HCT116 (cell line): ENCODE measurements around the gene ARHGEF37. TPM values are rescaled to one million over a fixed set of nuclear protein-coding genes. Genes with fewer than 3 reads are reported as not detected.
A peak's percentile ranks its signal among the peaks of the same experiment; 100 is the strongest.

Source experiments
- ATAC-seq: fragments of 200-7000 bp; cut with Tn5 transposase; 2 replicates; pipeline ENCODE4 v1.9.1; 2020; ENCODE audit warnings: mild to moderate bottlenecking, moderate library complexity
- BruUV-seq: library from RNA; stranded (reverse); fragments of 400-500 nt; replicated peaks from 2 replicates; lab custom pipeline; 2021; lab: Mats Ljungman, UMichigan
- CTCF ChIA-PET: fragments of 300-600 bp; sonication (Branson Sonifier 250); formaldehyde crosslinking; loops from one replicate; lab custom pipeline; 2021; ENCODE audit warnings: antibody characterized with exemption; lab: Charles Lee
- POLR2A ChIA-PET: fragments of 300-600, 350-600 bp; sonication (Branson Sonifier 250); formaldehyde crosslinking; loops from one replicate; lab custom pipeline; 2021; ENCODE audit warnings: antibody characterized with exemption; lab: Charles Lee
- RAD21 ChIA-PET, 2 experiments: fragments of 300-600 bp; sonication (Branson Sonifier 250); formaldehyde crosslinking; loops; one replicate each; lab custom pipeline; 2023; ENCODE audit warnings: low total read pairs in 2 of 2; ENCODE audit not compliant: uncharacterized antibody in 2 of 2, unreplicated experiment in 2 of 2, low non-redundant PET in 1 of 2; lab: Charles Lee
- DNase-seq: peaks from one replicate; pipeline ENCODE4 v3.0.0-alpha.2; 2010; ENCODE audit warnings: low read depth, low spot score
- H2AFZ ChIP-seq: fragments of 200-600 bp; shearing (Covaris generic), sonication (generic); 2 replicates; pipeline ENCODE4 v1.6.1; 2017; ENCODE audit warnings: low read depth, mixed run types, mixed read lengths, antibody characterized with exemption, low read length; ENCODE audit not compliant: poor library complexity, severe bottlenecking
- H3K27ac ChIP-seq: 2 replicates; pipeline ENCODE4 v1.5.1; 2012; ENCODE audit warnings: low read depth, low read length
- H3K27me3 ChIP-seq: fragments of 200-600 bp; sonication (generic); 2 replicates; pipeline ENCODE4 v1.6.1; 2016; ENCODE audit warnings: mixed run types, low read length, mixed read lengths; ENCODE audit not compliant: insufficient read depth
- H3K36me3 ChIP-seq, 2 experiments: fragments of 200-500 bp in 1 of 2; fragments of 200-600 bp in 1 of 2; sonication (Bioruptor generic) in 1 of 2; sonication (generic) in 1 of 2; 2 replicates each; pipeline versions ENCODE4 v1.5.1 to v1.6.1; 2014 to 2016; ENCODE audit warnings: low read length in 2 of 2, inconsistent platforms in 1 of 2, mixed read lengths in 1 of 2, mixed run types in 1 of 2; ENCODE audit not compliant: insufficient read depth in 2 of 2, control insufficient read depth in 1 of 2
- H3K4me1 ChIP-seq, 2 experiments: fragments of 200-600 bp in 1 of 2; sonication (generic) in 1 of 2; 2 replicates each; pipeline versions ENCODE4 v1.5.1 to v1.6.1; 2012 to 2017; ENCODE audit warnings: low read length in 2 of 2, inconsistent platforms in 1 of 2, mild to moderate bottlenecking in 1 of 2, mixed read lengths in 1 of 2, mixed run types in 1 of 2, moderate library complexity in 1 of 2; ENCODE audit not compliant: insufficient read depth in 2 of 2, control insufficient read depth in 1 of 2
- H3K4me2 ChIP-seq: fragments of 200-600 bp; sonication (generic); 2 replicates; pipeline ENCODE4 v1.6.1; 2017; ENCODE audit warnings: mixed run types, low read length, mixed read lengths
- H3K4me3 ChIP-seq, 2 experiments: fragments of 200-600 bp in 1 of 2; sonication (generic) in 1 of 2; replicated peaks in 1 of 2; 2 replicates each; pipeline ENCODE4 v1.5.1; 2011 to 2016; ENCODE audit warnings: low read length in 2 of 2, control low read depth in 1 of 2, low read depth in 1 of 2, mild to moderate bottlenecking in 1 of 2, mixed read lengths in 1 of 2, mixed run types in 1 of 2
- H3K79me2 ChIP-seq: fragments of 200-600 bp; sonication (generic); 2 replicates; pipeline ENCODE4 v1.6.1; 2017; ENCODE audit warnings: mild to moderate bottlenecking, mixed run types, low read length, moderate library complexity, mixed read lengths; ENCODE audit not compliant: insufficient read depth
- H3K9ac ChIP-seq: fragments of 200-600 bp; sonication (generic); 2 replicates; pipeline ENCODE4 v1.6.1; 2016; ENCODE audit warnings: low read length, mixed read lengths
- H3K9me2 ChIP-seq: fragments of 200-600 bp; sonication (generic), shearing (Covaris generic); 2 replicates; pipeline ENCODE4 v1.6.1; 2017; ENCODE audit warnings: mixed run types, mild to moderate bottlenecking, moderate library complexity; ENCODE audit not compliant: insufficient read depth
- H3K9me3 ChIP-seq, 2 experiments: fragments of 200-500 bp in 1 of 2; fragments of 200-600 bp in 1 of 2; sonication (Bioruptor generic) in 1 of 2; sonication (generic) in 1 of 2; 2 replicates each; pipeline ENCODE4 v1.6.1; 2014 to 2017; ENCODE audit warnings: low read length in 2 of 2, mixed read lengths in 2 of 2, inconsistent platforms in 1 of 2, low read depth in 1 of 2, mild to moderate bottlenecking in 1 of 2, mixed run types in 1 of 2, moderate library complexity in 1 of 2; ENCODE audit not compliant: control insufficient read depth in 1 of 2, insufficient read depth in 1 of 2
- H4K20me1 ChIP-seq: fragments of 200-600 bp; sonication (generic), shearing (Covaris generic); 2 replicates; pipeline ENCODE4 v1.6.1; 2017; ENCODE audit warnings: mixed run types, mild to moderate bottlenecking, moderate library complexity; ENCODE audit not compliant: insufficient read depth
- CEBPB ChIP-seq: IDR thresholded peaks from 2 replicates; pipeline ENCODE4 v1.6.1; 2012; ENCODE audit warnings: low read depth
- FOSL1 ChIP-seq: IDR thresholded peaks from 2 replicates; pipeline ENCODE4 v1.6.1; 2012; ENCODE audit warnings: low read depth
- POLR2A ChIP-seq: IDR thresholded peaks from 2 replicates; pipeline ENCODE4 v1.7.0; 2011; ENCODE audit warnings: borderline replicate concordance; ENCODE audit not compliant: insufficient read depth, insufficient read length; ENCODE audit errors: extremely low read depth
- POLR2AphosphoS5 ChIP-seq: IDR thresholded peaks from 2 replicates; pipeline ENCODE4 v1.6.1; 2011; ENCODE audit warnings: mild to moderate bottlenecking, low read depth, low read length, moderate library complexity
- SP1 ChIP-seq: IDR thresholded peaks from 2 replicates; pipeline ENCODE4 v1.6.1; 2012; ENCODE audit warnings: low read depth
- TCF7L2 ChIP-seq: IDR thresholded peaks from 2 replicates; pipeline ENCODE4 v1.7.0; 2011; ENCODE audit warnings: borderline replicate concordance, inconsistent platforms; ENCODE audit not compliant: insufficient read depth, insufficient read length; ENCODE audit errors: extremely low read depth
- YY1 ChIP-seq: IDR thresholded peaks from 2 replicates; pipeline ENCODE4 v1.6.1; 2011; ENCODE audit warnings: low read length, low read depth, moderate library complexity, mild to moderate bottlenecking; ENCODE audit not compliant: insufficient replicate concordance; ENCODE audit errors: extremely low read depth
- ZFX ChIP-seq: fragments of 450-650 bp; IDR thresholded peaks from 2 replicates; pipeline ENCODE4 v1.6.1; 2017
- ZNF274 ChIP-seq: fragments of 200-500 bp; sonication (Bioruptor generic); IDR thresholded peaks from 2 replicates; pipeline ENCODE4 v1.6.1; 2014; ENCODE audit warnings: mild to moderate bottlenecking, low read depth, low read length, inconsistent platforms
- intact Hi-C: fragments of 100-400 bp; cut with micrococcal nuclease; formaldehyde crosslinking; loops from 2 replicates; pipeline ENCODE4 v1.10.0; 2022
- total RNA-seq: library from RNA; stranded (reverse); gene quantifications from one replicate; pipeline ENCODE4 v1.2.1, GENCODE V29; 2021; ENCODE audit not compliant: unreplicated experiment
- TF ChIP-seq, protein P1 (sequence below), 3 experiments: fragments of 200-600 bp in 1 of 3; sonication (generic) in 1 of 3; IDR thresholded peaks in 2 of 3; conservative IDR thresholded peaks in 1 of 3; 2 replicates each; pipeline ENCODE4 v1.5.1; 2012 to 2017; ENCODE audit warnings: low read depth in 2 of 3, low read length in 2 of 3, antibody characterized with exemption in 1 of 3, borderline replicate concordance in 1 of 3, control low read depth in 1 of 3, mild to moderate bottlenecking in 1 of 3, mixed read lengths in 1 of 3, mixed run types in 1 of 3, moderate library complexity in 1 of 3; ENCODE audit not compliant: insufficient read depth in 1 of 3
- TF ChIP-seq, protein P2 (sequence below): IDR thresholded peaks from 2 replicates; pipeline ENCODE4 v1.6.1; 2012

ARHGEF37 gene
- total RNA-seq, 1 experiment from 2014 or later: 7.0 TPM

DNA sequence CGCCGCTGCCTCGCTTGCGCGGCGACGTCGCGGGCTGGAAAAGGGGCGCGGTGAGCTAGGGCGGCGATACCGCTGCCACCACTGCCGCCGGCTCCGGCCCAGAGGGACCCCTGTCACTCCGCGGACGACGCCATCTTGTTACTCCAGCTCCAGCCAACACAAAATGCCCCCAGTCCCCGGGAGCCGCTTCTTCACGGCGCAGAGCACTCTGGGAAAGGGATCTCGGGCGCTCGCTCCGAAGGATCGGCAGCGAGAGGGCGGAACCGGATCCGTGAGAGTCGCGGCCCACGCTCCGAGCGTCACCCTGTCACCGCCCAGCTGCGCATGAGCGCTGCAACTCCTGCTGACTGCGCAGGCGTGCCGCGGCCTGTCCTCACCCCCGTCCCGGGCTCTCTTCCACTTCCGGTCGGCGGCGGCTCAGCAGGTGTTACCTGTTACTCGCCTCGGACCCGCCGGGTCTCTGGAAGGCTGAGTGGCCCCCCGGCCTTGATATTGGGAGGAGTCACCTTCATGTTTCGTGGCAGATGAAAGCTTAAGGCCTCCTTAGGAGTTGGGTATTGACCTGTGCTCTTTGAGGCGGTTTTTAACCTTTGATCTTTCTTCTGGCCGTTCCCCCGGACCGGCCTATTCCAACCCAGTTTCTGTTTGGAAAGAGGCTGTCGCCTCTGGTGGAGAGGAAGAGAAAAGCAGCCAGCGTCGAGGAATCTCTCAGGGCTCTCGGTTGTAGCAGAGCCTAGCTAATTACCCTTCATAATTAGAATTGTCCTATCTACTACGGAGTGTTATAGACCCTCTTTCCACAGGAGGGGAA, 29.9 kb upstream of the ARHGEF37 start, which contains the start of gene CSNK1A1:
TSS of gene CSNK1A1 (minus strand) at position 213 of the 811 bp plus-strand sequence. CDS start 475 bp downstream, outside the sequence.
- Histone ChIP-seq H3K27me3 (no peaks in the 10 kb centered on the region), H3K4me1 (peaks cover 11 to 64% of the 10 kb centered on the region in 2 experiments; a peak in 3 of 4 replicates), H3K4me3 (peak within 1 kb of the TSS; percentile 85 to 99), H3K9me3 (no peaks in the 10 kb centered on the region), H3K9me2 (no peaks in the 10 kb centered on the region), H3K36me3 (peaks cover 6 to 29% of the 10 kb centered on the region in 2 experiments), H3K79me2 (peaks cover 53% of the 10 kb centered on the region), H3K4me2 (peak within 1 kb of the TSS; percentile 84)
- ATAC-seq (peak; percentile 93), DNase-seq (peak; percentile 96)
- intact Hi-C loops: loop anchor here (1.0 kb wide), 1 partner anchor 109 kb away; no protein-coding TSS in a partner anchor
- RAD21 ChIA-PET: interaction anchor here (0.7 to 1.4 kb wide), 4 partner anchors 10 to 109 kb away, joined by 3 to 6 read pairs (median 4); no protein-coding TSS in a partner anchor
- CTCF ChIA-PET: interaction anchor here (0.7 to 2.7 kb wide), 9 partner anchors 11 to 206 kb away, joined by 3 to 22 read pairs (median 5); partner anchors contain the start of gene GRPEL2
- peak; percentile 97 for TF ChIP-seq POLR2AphosphoS5
- TF ChIP-seq, protein P1, sequence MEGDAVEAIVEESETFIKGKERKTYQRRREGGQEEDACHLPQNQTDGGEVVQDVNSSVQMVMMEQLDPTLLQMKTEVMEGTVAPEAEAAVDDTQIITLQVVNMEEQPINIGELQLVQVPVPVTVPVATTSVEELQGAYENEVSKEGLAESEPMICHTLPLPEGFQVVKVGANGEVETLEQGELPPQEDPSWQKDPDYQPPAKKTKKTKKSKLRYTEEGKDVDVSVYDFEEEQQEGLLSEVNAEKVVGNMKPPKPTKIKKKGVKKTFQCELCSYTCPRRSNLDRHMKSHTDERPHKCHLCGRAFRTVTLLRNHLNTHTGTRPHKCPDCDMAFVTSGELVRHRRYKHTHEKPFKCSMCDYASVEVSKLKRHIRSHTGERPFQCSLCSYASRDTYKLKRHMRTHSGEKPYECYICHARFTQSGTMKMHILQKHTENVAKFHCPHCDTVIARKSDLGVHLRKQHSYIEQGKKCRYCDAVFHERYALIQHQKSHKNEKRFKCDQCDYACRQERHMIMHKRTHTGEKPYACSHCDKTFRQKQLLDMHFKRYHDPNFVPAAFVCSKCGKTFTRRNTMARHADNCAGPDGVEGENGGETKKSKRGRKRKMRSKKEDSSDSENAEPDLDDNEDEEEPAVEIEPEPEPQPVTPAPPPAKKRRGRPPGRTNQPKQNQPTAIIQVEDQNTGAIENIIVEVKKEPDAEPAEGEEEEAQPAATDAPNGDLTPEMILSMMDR (IDR thresholded peaks at IDR 0.05 in 2 of 3, conservative IDR thresholded peaks at IDR 0.05 in 1 of 3; ENCODE audit: borderline replicate concordance in 1 of 3, insufficient read depth in 1 of 3, low read depth in 2 of 3, low read length in 2 of 3): peak in 2 of 3 experiments; percentile 76 to 84; a peak in 4 of 6 replicates
- TF ChIP-seq, protein P2, sequence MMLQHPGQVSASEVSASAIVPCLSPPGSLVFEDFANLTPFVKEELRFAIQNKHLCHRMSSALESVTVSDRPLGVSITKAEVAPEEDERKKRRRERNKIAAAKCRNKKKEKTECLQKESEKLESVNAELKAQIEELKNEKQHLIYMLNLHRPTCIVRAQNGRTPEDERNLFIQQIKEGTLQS: no peak
- TF ChIP-seq TCF7L2: peak; percentile 96
- TF ChIP-seq ZNF274: no peak
- no peak for TF ChIP-seq CEBPB
- peak; percentile 84 for TF ChIP-seq POLR2A
- peak; percentile 78 for TF ChIP-seq ZFX
- TF ChIP-seq FOSL1: no peak
- TF ChIP-seq YY1: peak; percentile 97
- no peak for TF ChIP-seq SP1
- TF ChIP-seq, all 23 proteins: peak for 6
- H3K9ac ChIP-seq: peak within 1 kb of the TSS; percentile 99
- POLR2A ChIA-PET: interaction anchor here (0.6 to 4.5 kb wide), 13 partner anchors 11 to 206 kb away, joined by 3 to 56 read pairs (median 4); partner anchors contain the start of gene GRPEL2
- peak within 1 kb of the TSS; percentile 93 for H3K27ac ChIP-seq
- H2AFZ ChIP-seq: no peak within 1 kb of the TSS
- BruUV-seq: no TSS peak
- H4K20me1 ChIP-seq: peaks cover 6% of the 10 kb centered on the region; the same call in 1 of the 2 replicates
